GM19455 (cell line): ENCODE measurements around the gene ZNF354C.

Experiments used
- ATAC-seq: cut with Tn5 transposase; IDR thresholded peaks from one replicate; pipeline ENCODE4 v1.9.1; 2021; ENCODE audit not compliant: unreplicated experiment

ZNF354C gene

DNA sequence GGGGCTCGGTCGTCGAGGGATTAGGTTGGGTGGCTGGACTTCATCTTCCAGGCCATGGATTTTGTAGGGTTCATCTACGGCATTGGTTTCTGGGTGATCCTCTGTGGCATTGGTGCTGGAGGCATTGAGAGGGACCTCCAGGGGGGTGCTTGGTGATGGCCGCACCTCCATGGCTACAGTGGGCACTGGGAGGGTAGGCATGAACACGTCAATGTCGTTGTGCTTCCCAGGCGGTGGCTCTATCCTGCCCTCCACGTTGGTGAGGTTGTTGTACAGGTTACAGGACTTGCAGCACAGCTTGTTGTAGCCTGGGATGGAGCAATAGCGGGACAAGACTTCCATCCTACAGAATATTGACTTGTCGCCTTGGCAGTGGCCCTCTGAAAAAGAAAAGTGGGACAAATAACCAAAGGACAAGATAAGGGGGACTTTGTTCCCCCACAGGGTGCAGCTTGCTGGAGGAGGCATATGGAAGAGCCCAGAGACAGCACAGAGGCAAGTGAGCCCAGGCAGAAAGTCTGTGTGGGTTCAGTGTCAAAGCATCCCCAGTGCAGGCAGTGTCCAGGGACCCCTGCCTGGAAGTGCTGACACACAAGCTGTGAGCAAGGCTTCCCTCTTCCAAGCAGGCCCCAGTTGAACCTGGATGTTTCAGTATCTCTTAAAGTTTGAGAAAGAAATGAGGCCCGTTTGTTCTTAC, 53.9 kb downstream of the ZNF354C start:
- ATAC-seq = no peak

DNA sequence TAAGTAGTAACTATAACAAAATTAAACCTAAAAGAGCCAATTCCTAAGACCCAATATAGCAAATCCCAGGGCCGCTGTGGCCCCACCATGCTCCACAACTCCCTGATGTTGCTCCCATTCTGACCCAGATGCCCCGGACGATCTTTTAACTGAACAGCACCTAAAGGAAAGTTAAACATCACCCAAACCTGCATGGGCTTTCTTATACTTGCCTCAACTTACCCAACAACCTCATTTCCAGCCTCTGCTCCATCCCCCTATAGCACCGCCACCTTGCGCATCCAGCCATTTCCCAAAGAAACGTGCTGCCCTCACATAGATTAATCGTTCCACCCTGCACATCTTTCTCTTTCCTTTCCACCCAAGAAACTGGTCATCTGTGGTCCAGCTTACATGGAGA, 54.6 kb downstream of the ZNF354C start:
- ATAC-seq = no peak

DNA sequence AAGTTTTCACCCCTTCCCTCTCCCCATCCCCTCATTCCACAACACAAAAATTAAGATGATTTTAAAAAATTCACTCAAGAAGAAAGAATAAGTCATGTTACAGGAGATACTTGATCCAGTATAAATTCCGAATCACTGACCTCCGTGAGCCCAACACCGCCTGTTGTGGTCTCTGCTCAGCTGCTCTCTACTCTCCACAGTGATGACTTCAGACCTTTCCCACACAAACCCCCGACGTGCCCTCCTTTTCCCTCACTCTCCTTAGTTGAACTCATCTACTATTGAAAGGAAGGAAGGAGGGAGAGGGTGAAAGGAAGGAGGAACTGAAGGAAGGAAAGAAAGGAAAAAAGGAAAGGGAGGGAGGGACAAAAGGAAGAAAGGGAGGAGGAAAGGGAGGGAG, 55.1 kb downstream of the ZNF354C start:
- no peak for ATAC-seq

DNA sequence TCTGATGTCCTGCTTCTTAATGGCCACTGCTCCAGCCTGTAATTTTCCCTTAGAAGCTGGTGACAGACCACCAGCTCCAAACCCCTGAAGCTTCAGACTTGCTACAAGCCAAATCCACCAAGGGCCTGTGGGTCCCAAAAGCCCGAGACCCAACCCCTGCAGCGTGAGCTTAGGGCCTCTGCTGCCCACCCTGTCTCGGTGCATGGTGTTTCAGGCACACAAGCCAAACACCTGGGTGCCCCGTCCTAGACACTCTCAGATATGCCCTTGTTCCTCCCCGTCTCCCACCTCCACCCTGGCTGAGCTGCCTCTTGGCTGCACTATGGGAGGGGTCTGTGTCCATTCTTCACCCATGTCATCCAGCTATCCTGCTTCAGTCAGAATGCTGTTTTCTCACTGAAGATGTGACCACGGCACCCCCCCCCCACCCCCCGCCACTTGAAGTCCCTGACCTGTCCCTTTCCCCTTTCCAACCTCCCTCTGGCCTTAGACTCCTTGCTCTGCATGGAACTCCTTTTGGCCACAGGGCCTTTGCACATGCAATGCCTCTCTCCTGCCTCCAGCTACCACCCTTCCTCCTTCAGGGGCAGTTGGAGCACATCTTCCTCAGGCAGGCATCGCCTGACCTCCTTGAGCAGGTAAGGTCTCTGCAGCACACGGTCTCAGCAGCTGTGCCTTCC, 55.8 kb downstream of the ZNF354C start:
- no peak for ATAC-seq

DNA sequence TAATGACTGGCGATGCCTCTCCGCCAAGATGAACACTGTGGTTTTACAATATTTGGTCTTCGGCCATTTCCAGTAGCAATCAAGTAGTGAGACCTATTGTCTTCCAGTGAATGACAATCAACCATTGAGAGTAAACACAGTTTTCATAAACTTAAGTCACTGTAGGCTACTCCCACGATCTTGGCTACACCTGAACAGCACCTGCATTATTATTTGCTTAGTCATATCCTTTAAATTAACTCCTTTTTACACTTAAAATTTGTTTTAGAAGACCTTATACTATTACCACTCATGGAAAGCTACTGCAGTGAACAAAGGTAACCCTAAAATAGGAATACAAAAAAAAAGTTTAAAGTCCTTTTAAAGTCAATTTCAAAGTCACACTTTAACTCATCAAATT, 58.2 kb downstream of the ZNF354C start:
- ATAC-seq = no peak

DNA sequence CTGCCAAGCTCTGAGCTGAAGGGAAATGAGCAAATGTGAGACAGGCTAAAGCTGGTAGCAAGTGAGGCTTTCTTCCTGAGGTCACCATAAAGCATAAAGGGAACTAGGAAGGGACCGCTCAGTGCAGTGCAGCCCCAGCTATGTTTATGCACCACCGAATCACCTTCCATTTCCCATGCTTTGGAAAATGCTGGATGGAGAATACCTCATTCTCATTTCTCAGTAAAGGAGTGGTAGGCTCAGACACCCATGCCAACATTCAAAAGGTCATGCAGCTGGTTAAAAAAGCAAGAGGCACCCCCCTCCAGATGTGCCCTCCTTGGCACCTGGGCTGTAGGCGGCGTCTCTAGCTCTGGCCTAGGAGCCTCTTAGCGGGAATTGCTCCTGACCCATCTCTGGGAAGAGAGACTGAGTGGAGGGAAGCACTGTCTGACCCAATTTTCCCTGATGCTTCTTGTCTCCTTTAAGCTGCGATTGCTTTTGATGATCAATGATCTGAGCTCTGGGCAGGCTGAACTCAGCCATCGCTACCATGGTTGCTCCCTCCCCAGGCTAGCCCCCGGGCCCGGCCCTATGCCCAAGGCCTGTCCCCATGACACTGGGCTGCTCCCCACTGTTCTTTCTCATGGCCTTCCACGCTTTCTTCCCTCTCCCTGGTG, 58.7 kb downstream of the ZNF354C start:
- no peak for ATAC-seq

DNA sequence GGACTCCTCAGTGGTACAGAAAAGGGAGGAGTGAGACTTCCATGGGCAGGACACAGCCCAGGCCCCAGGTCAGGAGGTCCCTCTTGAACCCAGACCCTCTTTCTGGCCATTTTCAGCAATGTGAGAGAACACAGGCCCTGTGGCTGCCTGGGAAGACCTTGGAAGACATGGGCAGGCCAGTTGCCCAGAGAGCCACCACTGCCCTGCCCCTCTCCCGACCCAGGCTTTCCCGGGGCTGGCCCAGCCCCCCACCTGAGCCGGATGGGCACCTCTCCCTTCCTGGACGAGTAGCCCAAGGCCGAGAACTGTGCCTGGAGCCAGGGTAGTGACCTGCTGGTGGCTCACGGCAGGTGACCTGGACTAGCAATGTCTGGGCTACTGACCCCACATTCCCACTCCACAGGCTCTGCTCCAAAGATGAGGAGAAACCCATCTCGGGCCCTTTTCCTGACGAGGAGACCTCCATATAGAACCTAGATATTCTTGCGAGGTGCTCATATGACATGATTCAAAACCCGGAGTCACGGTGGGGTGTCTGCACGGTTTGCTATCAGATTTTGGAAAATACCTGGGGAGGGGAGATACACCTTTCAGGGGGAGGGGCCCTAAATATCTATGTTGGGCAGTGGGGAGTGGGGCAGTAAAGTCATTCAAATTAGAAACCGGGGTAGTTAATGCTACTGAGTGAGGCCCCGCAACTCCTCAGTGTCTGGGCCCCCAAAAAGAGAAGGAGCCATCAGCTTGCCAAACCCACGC, 59.4 kb downstream of the ZNF354C start:
- no peak for ATAC-seq

DNA sequence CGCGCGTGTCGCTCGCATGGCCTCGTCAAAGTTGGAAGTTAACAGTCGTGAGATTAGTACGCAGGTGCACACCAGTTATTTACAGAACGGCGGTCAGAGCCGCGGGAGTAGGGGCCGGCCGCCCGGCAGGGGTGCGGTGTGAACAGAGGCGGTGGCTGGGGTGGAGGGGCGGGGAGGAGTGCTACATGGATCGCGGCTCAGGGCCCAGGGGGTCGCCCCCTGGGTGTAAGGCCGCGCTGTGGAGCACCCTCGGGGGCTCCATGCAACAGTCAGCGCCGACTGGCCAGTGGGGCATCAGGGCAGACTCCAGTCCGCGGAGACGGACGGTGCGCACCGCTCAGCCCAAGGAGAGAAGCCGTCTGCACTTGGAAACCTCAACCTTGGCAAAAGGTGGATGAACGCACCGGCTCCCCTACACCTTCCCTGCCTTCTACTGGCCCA, 60.3 kb downstream of the ZNF354C start:
- no peak for ATAC-seq

DNA sequence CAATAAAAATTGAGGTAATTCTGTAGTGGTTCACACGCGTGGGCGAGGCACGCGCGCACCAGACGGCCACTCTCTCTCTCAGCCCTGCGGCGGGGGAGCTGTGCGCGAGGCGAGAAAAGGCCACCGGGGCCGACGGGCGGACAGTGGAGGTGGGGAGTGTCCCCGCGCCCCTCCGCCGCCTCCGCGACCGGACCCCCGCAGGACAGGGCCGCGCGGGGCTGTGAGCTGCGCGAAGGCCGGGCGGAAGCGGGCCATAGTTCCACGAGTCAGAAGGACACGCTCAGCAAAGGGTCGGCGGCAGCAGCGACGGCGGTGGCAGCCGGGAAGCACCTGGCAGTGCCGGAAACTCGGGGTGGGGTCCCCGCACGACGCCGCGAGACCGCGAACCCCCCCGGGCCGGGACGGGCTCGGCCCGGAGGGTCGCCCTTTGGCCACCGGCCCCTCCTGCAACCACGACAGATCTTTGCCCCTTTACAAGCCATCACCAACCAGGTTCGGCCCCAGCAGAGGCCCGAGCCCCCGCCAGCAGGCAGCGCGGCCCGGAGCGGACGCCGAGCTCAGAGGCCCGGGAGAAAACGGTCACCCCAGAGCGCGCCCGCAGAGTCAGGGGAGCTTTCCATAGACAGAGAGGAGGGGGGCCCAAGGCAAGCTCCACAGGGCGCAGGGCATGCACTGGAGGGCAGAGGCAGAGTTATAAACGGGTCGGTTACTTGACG, 60.9 kb downstream of the ZNF354C start:
- no peak for ATAC-seq

DNA sequence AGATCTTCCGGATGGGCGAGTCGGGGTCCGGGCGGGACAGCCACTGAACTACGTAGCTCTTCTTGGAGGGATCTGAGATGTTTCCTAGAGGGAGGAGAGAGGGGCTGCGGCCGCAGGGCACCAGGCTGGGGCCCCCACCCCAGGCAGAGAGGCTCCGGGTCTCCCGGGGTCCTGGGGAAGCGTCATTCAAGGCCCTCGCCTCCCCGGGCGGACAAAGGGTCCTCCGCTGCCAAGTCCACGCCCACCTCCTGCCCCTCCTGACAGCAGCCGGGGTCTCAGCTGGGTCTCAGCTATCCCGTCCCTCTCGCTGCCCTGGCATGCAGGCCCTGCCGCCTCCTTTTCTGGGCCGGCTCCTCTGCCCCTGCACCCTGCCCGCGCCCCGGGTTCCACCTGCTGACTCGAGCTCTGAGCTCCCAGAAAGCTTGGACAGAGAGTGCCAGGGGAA, 61.5 kb downstream of the ZNF354C start:
- ATAC-seq = no peak

DNA sequence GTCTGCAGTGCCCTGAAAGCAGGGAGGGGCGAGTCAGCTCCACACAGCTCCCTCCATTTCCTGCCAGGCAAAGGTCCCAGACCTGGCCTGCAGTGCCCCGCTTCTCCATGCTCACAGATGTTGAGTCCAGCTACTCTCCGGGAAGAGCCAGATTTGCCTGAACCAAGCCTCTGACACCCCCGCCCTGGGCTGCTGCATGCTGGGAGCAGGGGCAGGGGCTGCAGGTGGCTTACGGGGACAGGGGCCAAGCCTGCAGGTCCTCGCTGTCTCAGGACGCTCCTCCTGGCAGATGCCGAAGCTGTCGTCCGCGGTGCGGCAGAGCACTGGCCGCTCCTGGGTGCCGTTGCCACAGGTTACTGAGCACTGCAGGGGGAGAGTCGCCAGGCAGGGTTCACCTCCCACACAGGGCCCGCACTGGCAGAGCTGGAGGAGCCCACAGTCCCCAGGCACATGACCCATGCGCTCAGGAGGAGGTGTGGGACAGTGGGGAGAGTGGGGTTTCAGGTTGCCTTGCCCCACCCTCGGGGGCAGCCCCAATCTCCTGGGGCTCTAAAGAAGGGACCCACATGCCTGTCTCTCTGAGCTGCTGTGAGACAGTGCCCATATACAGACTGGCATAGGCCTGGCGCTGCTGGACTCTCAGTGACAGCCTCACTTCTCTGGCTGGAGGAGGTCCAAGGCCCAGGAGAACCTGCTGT, 62.4 kb downstream of the ZNF354C start:
- no peak for ATAC-seq

DNA sequence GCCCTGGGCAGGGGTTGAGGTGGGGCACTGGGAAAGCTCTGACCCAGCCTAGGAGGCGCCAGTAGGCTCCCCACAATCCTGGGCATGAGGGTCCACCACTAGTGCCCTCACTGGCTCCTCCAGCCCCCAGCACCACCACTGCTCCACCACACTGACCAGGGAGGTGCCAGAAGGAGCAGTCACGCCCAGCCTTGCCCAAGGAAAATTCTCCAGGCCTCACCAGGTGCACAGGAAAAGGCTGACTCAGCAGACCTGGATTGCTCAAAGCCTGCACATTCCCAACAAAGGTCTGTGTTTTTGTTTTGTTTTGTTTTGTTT, 62.9 kb downstream of the ZNF354C start:
- ATAC-seq = no peak

DNA sequence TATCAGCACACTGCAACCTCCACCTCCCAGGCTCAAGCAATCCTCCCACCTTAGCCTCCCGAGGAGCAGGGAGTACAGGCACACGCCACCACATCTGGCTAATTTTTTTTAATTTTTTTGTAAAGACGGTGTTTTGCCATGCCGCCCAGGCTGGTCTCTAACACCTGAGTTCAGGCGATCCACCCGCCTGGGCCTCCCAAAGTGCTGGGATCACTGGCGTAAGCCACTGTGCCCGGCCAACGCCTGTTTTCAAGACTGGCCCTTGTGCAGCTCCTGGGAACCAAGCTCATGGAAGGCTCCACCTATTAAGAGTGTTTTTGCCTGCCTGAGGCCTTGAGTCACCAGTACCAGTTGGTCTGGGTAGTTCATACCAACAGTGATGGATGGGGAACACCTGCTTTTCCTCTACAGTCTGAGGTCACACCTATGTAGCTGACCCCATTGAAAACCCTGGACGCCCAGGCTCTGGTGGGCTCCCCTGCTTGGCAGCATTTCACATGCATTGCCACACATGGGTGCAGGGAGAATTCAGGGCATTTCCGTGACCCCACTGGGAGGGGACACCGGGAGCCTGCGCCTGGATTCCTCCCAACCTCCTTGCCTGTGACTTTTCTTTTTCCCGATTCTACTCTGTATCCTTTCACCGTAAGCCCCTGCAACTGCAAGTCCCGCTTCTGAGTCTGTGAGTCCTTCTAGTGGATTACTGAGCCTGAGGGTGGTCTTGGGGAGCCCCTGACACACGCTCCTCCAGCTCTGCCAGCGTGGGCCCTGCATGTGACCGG, 63.5 kb downstream of the ZNF354C start:
- no peak for ATAC-seq

DNA sequence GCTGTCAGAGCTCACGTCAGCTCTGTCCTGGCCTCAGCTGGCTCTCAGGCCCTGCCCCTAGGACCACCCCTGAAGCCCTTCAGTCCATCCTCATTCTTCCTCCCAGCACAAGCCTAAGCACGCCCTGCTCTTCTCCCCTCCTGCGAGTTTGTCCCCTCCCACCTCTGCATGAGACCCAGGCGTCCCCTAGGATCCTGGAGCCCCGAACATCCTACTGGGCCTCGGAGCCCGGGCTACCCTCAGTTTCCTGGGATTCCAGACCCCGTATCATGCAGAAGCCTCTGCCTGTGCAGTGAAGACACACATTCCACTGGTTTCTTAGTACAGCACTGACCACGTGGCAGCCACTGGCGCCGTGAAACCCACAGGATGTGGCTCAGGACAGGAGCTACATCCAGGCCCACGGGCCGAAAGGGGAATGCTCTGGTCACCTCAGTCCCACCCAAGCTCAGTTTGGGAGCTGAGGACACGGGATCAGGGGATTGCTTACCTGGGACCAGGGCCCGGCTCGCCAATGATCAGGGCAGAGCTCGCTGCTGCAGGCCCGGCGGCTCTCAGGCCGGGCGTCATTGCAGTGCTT, 64.2 kb downstream of the ZNF354C start:
- ATAC-seq = no peak

DNA sequence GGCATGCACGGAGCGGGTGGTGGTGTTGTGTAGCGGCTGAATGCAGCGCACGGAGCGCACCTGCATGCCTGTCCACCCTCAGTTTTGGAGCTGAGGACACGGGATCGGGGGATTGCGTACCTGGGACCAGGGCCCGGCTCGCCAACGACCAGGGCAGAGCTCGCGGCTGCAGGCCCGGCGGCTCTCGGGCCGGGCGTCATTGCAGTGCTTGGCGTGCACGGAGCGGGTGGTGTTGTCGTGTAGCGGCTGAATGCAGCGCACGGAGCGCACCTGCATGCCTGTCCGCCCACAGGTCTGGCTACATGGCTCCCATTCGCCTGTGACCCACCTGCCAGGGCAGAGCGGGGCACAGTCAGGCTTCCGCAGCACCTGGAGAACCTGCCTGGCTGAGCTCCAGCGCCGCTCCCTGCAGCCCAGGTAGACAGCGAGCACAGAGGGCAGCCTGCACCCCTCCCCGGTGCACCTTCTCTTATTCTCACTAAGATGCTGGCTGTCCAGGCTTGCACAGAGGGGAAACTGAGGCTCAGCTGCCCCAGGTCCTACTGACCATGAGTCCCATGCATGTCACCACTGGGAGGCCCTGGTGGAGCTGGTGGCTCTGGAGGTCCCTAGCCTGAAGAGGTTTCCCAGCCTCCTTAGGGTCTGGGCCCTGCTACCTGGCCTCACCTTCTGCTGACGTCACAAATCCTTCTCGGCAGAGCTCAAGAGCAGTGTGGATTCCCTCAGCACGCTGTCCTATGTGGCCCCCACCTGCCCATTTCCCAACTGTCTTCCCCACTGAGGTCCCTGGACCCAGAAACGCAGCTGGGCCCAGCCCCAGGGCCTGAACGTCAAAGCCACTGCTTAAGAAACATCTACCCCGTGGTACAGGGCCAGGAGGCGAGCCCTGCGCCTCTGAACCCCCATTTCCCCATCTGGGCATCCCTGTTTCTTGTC, 64.9 kb downstream of the ZNF354C start:
- no peak for ATAC-seq

DNA sequence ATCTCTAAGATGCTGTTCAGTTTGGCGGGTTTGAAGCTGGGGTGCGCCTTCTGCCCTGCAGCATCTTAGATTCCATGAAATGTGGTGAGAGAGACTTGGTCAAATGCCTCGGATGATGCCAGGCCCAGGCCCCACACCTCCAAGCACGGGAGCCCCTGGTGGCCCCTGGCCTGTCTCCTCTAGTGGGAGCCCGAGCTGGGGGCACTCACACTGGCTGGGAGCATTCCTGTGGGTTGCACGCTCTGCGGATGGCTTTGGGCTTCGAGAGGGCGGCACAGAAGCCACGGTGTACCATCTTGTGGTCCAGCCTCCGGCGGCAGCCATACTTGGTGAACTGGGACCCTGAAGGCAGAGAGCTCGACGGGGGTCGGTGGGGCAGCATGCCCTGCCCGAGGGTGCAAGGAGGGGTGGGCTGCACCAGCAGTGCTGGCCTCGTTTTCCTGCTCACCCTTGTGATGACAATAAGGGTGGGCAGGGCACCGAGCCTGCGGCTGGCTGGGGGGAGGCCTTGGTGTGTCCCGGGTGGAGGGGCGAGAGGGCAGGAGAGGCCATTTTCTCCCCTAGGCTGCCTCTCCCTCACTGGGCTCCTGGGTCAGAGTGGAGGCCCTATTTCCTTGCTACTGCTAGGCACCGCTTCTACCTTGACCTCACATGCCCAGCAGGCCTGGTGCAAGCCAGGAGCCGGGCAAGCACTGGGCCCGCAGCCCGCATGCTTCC, 65.8 kb downstream of the ZNF354C start:
- no peak for ATAC-seq

DNA sequence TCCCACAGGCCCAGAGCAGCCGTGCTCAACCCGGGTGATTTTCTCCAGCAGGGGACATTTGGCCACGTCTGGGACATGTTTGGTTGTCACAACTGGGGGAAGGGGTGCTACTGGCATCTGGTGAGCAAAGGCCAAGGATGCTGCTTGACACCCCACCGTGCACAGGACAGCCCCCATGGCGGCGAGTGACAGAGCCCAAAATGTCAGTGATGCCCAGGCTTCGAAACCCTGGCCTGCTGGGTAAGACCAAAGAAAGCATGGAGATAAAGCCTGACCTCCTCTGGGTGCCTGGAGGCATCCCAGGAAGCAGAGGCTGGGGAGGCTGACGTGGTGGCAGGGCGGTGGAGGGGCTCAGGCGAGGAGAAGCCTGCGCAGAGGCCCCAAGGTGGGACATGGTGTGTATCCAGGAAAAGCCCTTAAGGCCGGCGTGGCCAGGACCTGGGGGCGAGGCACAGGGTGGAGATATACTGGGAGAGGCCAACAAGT, 66.4 kb downstream of the ZNF354C start:
- no peak for ATAC-seq
